Astrocyte (in vitro differentiated cells and primary cell): ENCODE measurements around the gene SPOCK2.

Source experiments
- EZH2 ChIP-seq: IDR thresholded peaks from 2 replicates; pipeline ENCODE4 v1.6.1; 2012; ENCODE audit warnings: mild to moderate bottlenecking, low read length, inconsistent platforms; ENCODE audit not compliant: insufficient read depth
- TF ChIP-seq, protein P1 (sequence below): IDR thresholded peaks from 2 replicates; pipeline ENCODE4 v1.5.1; 2011; ENCODE audit warnings: low read depth, mild to moderate bottlenecking, inconsistent platforms, low read length, moderate library complexity; ENCODE audit not compliant: insufficient read depth

GRCh38 chr10:72067463-72068125, 20.8 kb downstream of the SPOCK2 start:
- no peak for TF ChIP-seq EZH2
- TF ChIP-seq, protein P1, sequence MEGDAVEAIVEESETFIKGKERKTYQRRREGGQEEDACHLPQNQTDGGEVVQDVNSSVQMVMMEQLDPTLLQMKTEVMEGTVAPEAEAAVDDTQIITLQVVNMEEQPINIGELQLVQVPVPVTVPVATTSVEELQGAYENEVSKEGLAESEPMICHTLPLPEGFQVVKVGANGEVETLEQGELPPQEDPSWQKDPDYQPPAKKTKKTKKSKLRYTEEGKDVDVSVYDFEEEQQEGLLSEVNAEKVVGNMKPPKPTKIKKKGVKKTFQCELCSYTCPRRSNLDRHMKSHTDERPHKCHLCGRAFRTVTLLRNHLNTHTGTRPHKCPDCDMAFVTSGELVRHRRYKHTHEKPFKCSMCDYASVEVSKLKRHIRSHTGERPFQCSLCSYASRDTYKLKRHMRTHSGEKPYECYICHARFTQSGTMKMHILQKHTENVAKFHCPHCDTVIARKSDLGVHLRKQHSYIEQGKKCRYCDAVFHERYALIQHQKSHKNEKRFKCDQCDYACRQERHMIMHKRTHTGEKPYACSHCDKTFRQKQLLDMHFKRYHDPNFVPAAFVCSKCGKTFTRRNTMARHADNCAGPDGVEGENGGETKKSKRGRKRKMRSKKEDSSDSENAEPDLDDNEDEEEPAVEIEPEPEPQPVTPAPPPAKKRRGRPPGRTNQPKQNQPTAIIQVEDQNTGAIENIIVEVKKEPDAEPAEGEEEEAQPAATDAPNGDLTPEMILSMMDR: no peak
